H9 (cell line): ENCODE results near the gene CD300LG. TPM values are rescaled to one million over a fixed set of nuclear protein-coding genes. Genes with fewer than 3 reads are reported as not detected.

Experiments
- DNase-seq: peaks from one replicate; pipeline ENCODE4 v3.0.0-alpha.2; 2017
- H2AFZ ChIP-seq: one replicate; pipeline ENCODE4 v1.6.1; 2013; ENCODE audit warnings: mild to moderate bottlenecking, low read length, control low read depth, moderate library complexity
- H2AK5ac ChIP-seq: 2 replicates; pipeline ENCODE4 v1.6.1; 2013; ENCODE audit warnings: low read length, control low read depth, mixed read lengths; ENCODE audit not compliant: insufficient read length
- H2BK120ac ChIP-seq: one replicate; pipeline ENCODE4 v1.6.1; 2013; ENCODE audit warnings: low read depth, mild to moderate bottlenecking, low read length, control low read depth, inconsistent platforms; ENCODE audit not compliant: poor library complexity, severe bottlenecking
- H2BK12ac ChIP-seq: 2 replicates; pipeline ENCODE4 v1.6.1; 2013; ENCODE audit warnings: low read length, control low read depth, mixed read lengths, low read depth; ENCODE audit not compliant: insufficient read length
- H2BK15ac ChIP-seq: 2 replicates; pipeline ENCODE4 v1.6.1; 2013; ENCODE audit warnings: low read depth, low read length, control low read depth
- H2BK20ac ChIP-seq: one replicate; pipeline ENCODE4 v1.6.1; 2013; ENCODE audit warnings: low read depth, mild to moderate bottlenecking, low read length, control low read depth, inconsistent platforms; ENCODE audit not compliant: poor library complexity, severe bottlenecking
- H2BK5ac ChIP-seq: 2 replicates; pipeline ENCODE4 v1.6.1; 2013; ENCODE audit warnings: low read length, control low read depth, mixed read lengths; ENCODE audit not compliant: insufficient read length
- H3K14ac ChIP-seq: 2 replicates; pipeline ENCODE4 v1.6.1; 2013; ENCODE audit warnings: low read length, control low read depth; ENCODE audit not compliant: insufficient read depth
- H3K18ac ChIP-seq: 2 replicates; pipeline ENCODE4 v1.6.1; 2013; ENCODE audit warnings: low read depth, mild to moderate bottlenecking, mixed read lengths, low read length, control low read depth; ENCODE audit not compliant: insufficient read length
- H3K23ac ChIP-seq: 2 replicates; pipeline ENCODE4 v1.6.1; 2013; ENCODE audit warnings: low read length, control low read depth, mixed read lengths, low read depth; ENCODE audit not compliant: insufficient read length
- H3K23me2 ChIP-seq: 2 replicates; pipeline ENCODE4 v1.6.1; 2013; ENCODE audit warnings: low read depth, mild to moderate bottlenecking, mixed read lengths, low read length, control low read depth; ENCODE audit not compliant: insufficient read length, poor library complexity, severe bottlenecking
- H3K27ac ChIP-seq: 2 replicates; pipeline ENCODE4 v1.5.1; 2013; ENCODE audit warnings: low read length, control low read depth, mixed read lengths, low read depth; ENCODE audit not compliant: insufficient read length
- H3K27me3 ChIP-seq: 2 replicates; pipeline ENCODE4 v1.6.1; 2013; ENCODE audit warnings: low read length, control low read depth, inconsistent platforms; ENCODE audit not compliant: insufficient read depth
- H3K4ac ChIP-seq: 2 replicates; pipeline ENCODE4 v1.6.1; 2013; ENCODE audit warnings: low read depth, mild to moderate bottlenecking, control low read depth, inconsistent platforms, low read length, moderate library complexity
- H3K4me1 ChIP-seq: 2 replicates; pipeline ENCODE4 v1.6.1; 2013; ENCODE audit warnings: low read length, control low read depth, inconsistent platforms; ENCODE audit not compliant: insufficient read depth
- H3K4me2 ChIP-seq: 2 replicates; pipeline ENCODE4 v1.6.1; 2013; ENCODE audit warnings: low read length, control low read depth, mixed read lengths; ENCODE audit not compliant: insufficient read length, insufficient read depth
- H3K56ac ChIP-seq: 2 replicates; pipeline ENCODE4 v1.6.1; 2013; ENCODE audit warnings: low read depth, mild to moderate bottlenecking, mixed read lengths, low read length, control low read depth; ENCODE audit not compliant: insufficient read length
- H3K79me1 ChIP-seq: 2 replicates; pipeline ENCODE4 v1.6.1; 2013; ENCODE audit warnings: low read depth, mild to moderate bottlenecking, moderate library complexity, low read length, control low read depth, inconsistent platforms; ENCODE audit not compliant: insufficient read depth, poor library complexity, severe bottlenecking
- H3K79me2 ChIP-seq: 2 replicates; pipeline ENCODE4 v1.6.1; 2013; ENCODE audit warnings: low read length, control low read depth, inconsistent platforms; ENCODE audit not compliant: insufficient read depth
- H3K9ac ChIP-seq: 2 replicates; pipeline ENCODE4 v1.6.1; 2013; ENCODE audit warnings: low read length, control low read depth, mixed read lengths; ENCODE audit not compliant: insufficient read length; ENCODE audit errors: extremely low read depth
- H3K9me3 ChIP-seq: one replicate; pipeline ENCODE4 v1.6.1; 2013; ENCODE audit warnings: low read depth, low read length, inconsistent platforms; ENCODE audit not compliant: control insufficient read depth
- H3T11ph ChIP-seq: one replicate; pipeline ENCODE4 v1.6.1; 2013; ENCODE audit warnings: mild to moderate bottlenecking, low read length, control low read depth, inconsistent platforms
- H4K20me1 ChIP-seq: one replicate; pipeline ENCODE4 v1.6.1; 2013; ENCODE audit not compliant: control insufficient read depth, insufficient read length, insufficient read depth
- H4K5ac ChIP-seq: 2 replicates; pipeline ENCODE4 v1.6.1; 2013; ENCODE audit warnings: low read depth, mild to moderate bottlenecking, mixed read lengths, low read length, control low read depth; ENCODE audit not compliant: insufficient read length
- H4K8ac ChIP-seq: replicated peaks from 2 replicates; pipeline ENCODE4 v1.6.1; 2013; ENCODE audit warnings: low read length, control low read depth, mixed read lengths, low read depth; ENCODE audit not compliant: insufficient read length
- H4K91ac ChIP-seq: 2 replicates; pipeline ENCODE4 v1.6.1; 2013; ENCODE audit warnings: low read depth, mild to moderate bottlenecking, moderate library complexity, mixed read lengths, low read length, control low read depth; ENCODE audit not compliant: insufficient read length
- H3K27ac Mint-ChIP-seq, 3 experiments: 2 replicates in 2 of 3; 3 replicates in 1 of 3; pipeline ENCODE4 v1.8.0; 2020 to 2021; ENCODE audit warnings: mixed read lengths in 3 of 3, mild to moderate bottlenecking in 1 of 3, moderate library complexity in 1 of 3
- H3K27me3 Mint-ChIP-seq: 2 replicates; pipeline ENCODE4 v1.8.0; 2021; ENCODE audit warnings: low read depth, mild to moderate bottlenecking, moderate library complexity, mixed read lengths
- H3K36me3 Mint-ChIP-seq, 3 experiments: 2 replicates in 2 of 3; 3 replicates in 1 of 3; pipeline ENCODE4 v1.8.0; 2020 to 2021; ENCODE audit warnings: low read depth in 3 of 3, mixed read lengths in 3 of 3; ENCODE audit not compliant: insufficient read depth in 1 of 3
- H3K4me1 Mint-ChIP-seq, 2 experiments: 2 replicates each; pipeline ENCODE4 v1.8.0; 2020; ENCODE audit warnings: mixed read lengths in 2 of 2
- H3K4me3 Mint-ChIP-seq, 2 experiments: 2 replicates in 1 of 2; 3 replicates in 1 of 2; pipeline ENCODE4 v1.8.0; 2020 to 2021; ENCODE audit warnings: mild to moderate bottlenecking in 2 of 2, mixed read lengths in 2 of 2, moderate library complexity in 1 of 2
- H3K9me3 Mint-ChIP-seq, 2 experiments: 2 replicates in 1 of 2; 3 replicates in 1 of 2; pipeline ENCODE4 v1.8.0; 2020; ENCODE audit warnings: mild to moderate bottlenecking in 2 of 2, mixed read lengths in 2 of 2, moderate library complexity in 1 of 2
- CTCF ChIP-seq: fragments of 200-600 bp; sonication (generic); conservative IDR thresholded peaks from 3 replicates; pipeline ENCODE4 v1.8.0; 2021; ENCODE audit warnings: antibody characterized with exemption, mild to moderate bottlenecking
- WGBS: extraction: QIAGEN DNeasy Blood & Tissue Kit; methylation state at CpG from one replicate; pipeline ENCODE4 v1.1.7; 2013; ENCODE audit warnings: missing lambda C conversion rate, low lambda C conversion rate, mixed read lengths; ENCODE audit not compliant: insufficient read length; ENCODE audit errors: extremely low coverage; 5-methylcytosine and 5-hydroxymethylcytosine counted together
- total RNA-seq: library from RNA; stranded (reverse); gene quantifications from 2 replicates; pipeline ENCODE4 v1.2.1, GENCODE V29; 2021

CD300LG gene
- total RNA-seq, 1 experiment from 2014 or later: not detected

- Histone ChIP-seq H3K23me2 (no peaks in the 10 kb centered on the region), H3K27ac (no peak overlapping the region), H3K18ac (no peak overlapping the region), H3K4me2 (no peak overlapping the region), H4K8ac (no peak overlapping the region), H3K27me3 (no peaks in the 10 kb centered on the region), H3K79me1 (no peaks in the 10 kb centered on the region), H3K9me3 (no peaks in the 10 kb centered on the region), H2BK120ac (no peak overlapping the region), H3K9ac (no peak overlapping the region), H2BK5ac (no peak overlapping the region), H3K79me2 (no peaks in the 10 kb centered on the region), H3K56ac (no peak overlapping the region), H2BK15ac (no peak overlapping the region), H3K4ac (no peak overlapping the region), H4K5ac (no peak overlapping the region), H2BK20ac (no peak overlapping the region), H4K20me1 (peaks cover 4% of the 10 kb centered on the region), H2AFZ (no peak overlapping the region), H3K23ac (no peak overlapping the region), H3K14ac (no peak overlapping the region), H2BK12ac (no peak overlapping the region), H3K4me1 (peaks cover 3% of the 10 kb centered on the region; the same call in 1 of the 2 replicates), H2AK5ac (no peak overlapping the region), H3T11ph (no peak overlapping the region), H4K91ac (no peak overlapping the region)
- H3K36me3 Mint-ChIP-seq: peaks cover 5 to 12% (median 11%) of the 10 kb centered on the region in 3 experiments; a peak in 5 of 7 replicates
- no peaks in the 10 kb centered on the region for H3K9me3 Mint-ChIP-seq
- no CpG with 5 or more reads among the region's 10 CpGs for WGBS
- H3K4me1 Mint-ChIP-seq: peaks cover 13 to 14% of the 10 kb centered on the region in 2 experiments
- H3K27me3 Mint-ChIP-seq: peaks cover 3% of the 10 kb centered on the region
- TF ChIP-seq CTCF: no peak
- no peak overlapping the region for H3K4me3 Mint-ChIP-seq
- no peak for DNase-seq
- no peak overlapping the region for H3K27ac Mint-ChIP-seq
Measured at GRCh38 chr17:43877451-43878155, 30.6 kb downstream of the CD300LG start.
